Daoy (cell line): ENCODE data around the gene SCAPER. TPM values are rescaled to one million over a fixed set of nuclear protein-coding genes. Genes with fewer than 3 reads are reported as not detected.

ENCODE experiments used
- DNase-seq: peaks from one replicate; pipeline ENCODE4 v3.0.0-alpha.2; 2015; ENCODE audit warnings: low read depth
- total RNA-seq: library from RNA; depleted of rRNA; stranded (reverse); fragments of >200 nt; shearing (Covaris generic); gene quantifications from 2 replicates; pipeline ENCODE4 v1.2.3, GENCODE V29; 2014; rRNA removed

SCAPER gene
- total RNA-seq, result 5.7 and 8.8 TPM in 2 replicates

- peak; percentile 94 for DNase-seq
Observed at GRCh38 chr15:76905013-76905839, at the start of gene SCAPER. TSS of gene SCAPER (minus strand) at chr15:76905340. CDS start at chr15:76883817, 21,523 bp downstream.

GRCh38 chr15:76954744-76955143, 49.6 kb upstream of the SCAPER start:
- DNase-seq, result no peak

GRCh38 chr15:76953913-76954312, 48.8 kb upstream of the SCAPER start:
- DNase-seq, result no peak

GRCh38 chr15:76951220-76951619, 46.1 kb upstream of the SCAPER start:
- DNase-seq, result no peak

- DNase-seq, result no peak
Observed at GRCh38 chr15:76947454-76947853, 42.3 kb upstream of the SCAPER start.

- DNase-seq, result no peak
Observed at GRCh38 chr15:76945494-76946093, 40.5 kb upstream of the SCAPER start.

GRCh38 chr15:76942331-76942730, 37.2 kb upstream of the SCAPER start:
- DNase-seq, result no peak

- no peak for DNase-seq
Observed at GRCh38 chr15:76941636-76942035, 36.5 kb upstream of the SCAPER start.

- no peak for DNase-seq
Observed at GRCh38 chr15:76939715-76940114, 34.6 kb upstream of the SCAPER start.

- DNase-seq, result no peak
Observed at GRCh38 chr15:76938752-76939151, 33.6 kb upstream of the SCAPER start.

- no peak for DNase-seq
Observed at GRCh38 chr15:76936671-76937070, 31.5 kb upstream of the SCAPER start.

GRCh38 chr15:76935620-76936019, 30.5 kb upstream of the SCAPER start:
- DNase-seq, result no peak

- no peak for DNase-seq
Observed at GRCh38 chr15:76932135-76932966, 27.2 kb upstream of the SCAPER start.

GRCh38 chr15:76931397-76932134, 26.4 kb upstream of the SCAPER start, which contains the start of gene RCN2:
TSS of gene RCN2 (plus strand) at chr15:76931749. CDS start at chr15:76931842, 93 bp downstream.
- DNase-seq, result peak; percentile 98

GRCh38 chr15:76930831-76931396, 25.8 kb upstream of the SCAPER start:
- DNase-seq, result no peak

- no peak for DNase-seq
Observed at GRCh38 chr15:76929011-76929760, 24.0 kb upstream of the SCAPER start.

GRCh38 chr15:76928201-76928600, 23.1 kb upstream of the SCAPER start:
- DNase-seq, result no peak

- no peak for DNase-seq
Observed at GRCh38 chr15:76916369-76916768, 11.2 kb upstream of the SCAPER start.

- no peak for DNase-seq
Observed at GRCh38 chr15:76913737-76914136, 8.6 kb upstream of the SCAPER start.

GRCh38 chr15:76912430-76912829, 7.3 kb upstream of the SCAPER start:
- DNase-seq, result no peak
